Measurements from ENCODE around the gene FXYD2. TPM values are rescaled to one million over a fixed set of nuclear protein-coding genes. Genes with fewer than 3 reads are reported as not detected.

The FXYD2 gene
- total RNA-seq, 1 experiment from 2014 or later: not detected

DNA sequence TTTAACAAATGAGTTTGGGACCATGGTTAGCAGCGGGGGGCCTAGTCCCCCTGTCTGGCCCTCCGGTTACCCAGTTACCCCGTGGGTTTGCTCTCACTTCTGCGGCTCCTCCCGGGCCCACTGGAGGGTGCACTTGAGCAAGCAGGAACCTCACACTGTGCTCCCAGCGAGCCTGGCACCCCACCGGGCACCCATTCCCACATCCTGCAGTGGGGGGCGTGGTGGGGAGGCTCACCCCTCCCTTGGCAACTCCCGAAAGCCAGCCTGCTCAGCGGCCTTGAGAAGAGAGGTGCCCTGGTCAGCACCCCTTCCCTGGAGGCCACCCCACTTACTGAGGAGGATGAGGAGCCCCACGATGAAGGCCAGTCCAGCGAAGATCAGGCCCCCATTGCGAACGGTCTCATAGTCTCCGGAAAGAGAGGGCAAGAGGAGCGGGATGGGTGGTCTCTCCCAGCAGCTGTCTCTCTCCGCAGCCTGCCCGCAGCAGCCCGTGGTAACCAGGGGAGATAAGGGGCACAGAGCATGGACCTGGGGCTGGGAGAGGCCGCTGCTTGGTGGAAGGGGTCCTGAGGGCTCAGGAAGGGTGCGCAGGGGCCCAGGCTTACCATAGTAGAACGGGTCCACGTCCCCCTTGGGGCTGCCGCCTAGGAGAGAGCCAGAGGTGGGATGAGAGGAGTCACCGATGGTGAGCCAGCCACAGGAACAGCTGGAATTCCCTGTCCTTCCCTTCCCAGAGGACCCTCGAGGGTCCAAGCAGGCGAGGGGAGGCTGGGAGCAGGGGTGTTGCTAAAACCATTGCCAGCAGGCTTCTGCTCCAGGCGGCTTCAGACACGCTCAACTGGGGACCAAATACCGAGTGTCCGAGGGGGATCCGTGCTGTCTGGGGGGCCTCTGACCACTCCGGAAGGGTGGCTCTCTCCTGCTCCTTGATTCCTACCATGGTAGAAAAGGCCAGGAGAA lies 2.2 kb downstream of the FXYD2 start:
- peak in 1 of 2 experiments; percentile 31 for DNase-seq
- CTCF ChIA-PET: interaction anchor here (0.5 to 2.0 kb wide), 3 partner anchors 125 to 569 kb away, joined by 4 to 7 read pairs (median 7); no protein-coding TSS in a partner anchor
- intact Hi-C loops (cut with micrococcal nuclease; ENCODE audit: unreplicated experiment): loop anchor here (1.0 to 10.0 kb wide), 2 partner anchors 125 to 742 kb away; partner anchors contain the start of gene IFT46
- POLR2A ChIA-PET (ENCODE audit: unreplicated experiment): no interaction called here
- Histone ChIP-seq H3K4me2 (no peak overlapping the region), H3K79me2 (ENCODE audit: low read depth) (no peaks in the 10 kb centered on the region), H2AFZ (no peak overlapping the region), H4K20me1 (ENCODE audit: insufficient read depth) (no peaks in the 10 kb centered on the region), H3K4me1 (replicated peaks; ENCODE audit: insufficient read depth) (0 out of 2 replicates have a peak, but pooled peaks cover 6% of the 10 kb centered on the region), H3K9me3 (ENCODE audit: insufficient read depth, low read depth) (no peaks in the 10 kb centered on the region), H3K4me3 (no peak overlapping the region), H3K27ac (no peak overlapping the region), H3F3A (ENCODE audit: insufficient read depth, low read depth) (no peaks in the 10 kb centered on the region), H3K9me2 (ENCODE audit: insufficient read depth) (no peaks in the 10 kb centered on the region), H3K36me3 (ENCODE audit: low read depth) (no peaks in the 10 kb centered on the region), H3K27me3 (ENCODE audit: insufficient read depth, low read depth) (peaks cover 23% of the 10 kb centered on the region)
- TF ChIP-seq, protein P1, sequence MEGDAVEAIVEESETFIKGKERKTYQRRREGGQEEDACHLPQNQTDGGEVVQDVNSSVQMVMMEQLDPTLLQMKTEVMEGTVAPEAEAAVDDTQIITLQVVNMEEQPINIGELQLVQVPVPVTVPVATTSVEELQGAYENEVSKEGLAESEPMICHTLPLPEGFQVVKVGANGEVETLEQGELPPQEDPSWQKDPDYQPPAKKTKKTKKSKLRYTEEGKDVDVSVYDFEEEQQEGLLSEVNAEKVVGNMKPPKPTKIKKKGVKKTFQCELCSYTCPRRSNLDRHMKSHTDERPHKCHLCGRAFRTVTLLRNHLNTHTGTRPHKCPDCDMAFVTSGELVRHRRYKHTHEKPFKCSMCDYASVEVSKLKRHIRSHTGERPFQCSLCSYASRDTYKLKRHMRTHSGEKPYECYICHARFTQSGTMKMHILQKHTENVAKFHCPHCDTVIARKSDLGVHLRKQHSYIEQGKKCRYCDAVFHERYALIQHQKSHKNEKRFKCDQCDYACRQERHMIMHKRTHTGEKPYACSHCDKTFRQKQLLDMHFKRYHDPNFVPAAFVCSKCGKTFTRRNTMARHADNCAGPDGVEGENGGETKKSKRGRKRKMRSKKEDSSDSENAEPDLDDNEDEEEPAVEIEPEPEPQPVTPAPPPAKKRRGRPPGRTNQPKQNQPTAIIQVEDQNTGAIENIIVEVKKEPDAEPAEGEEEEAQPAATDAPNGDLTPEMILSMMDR (conservative IDR thresholded peaks at IDR 0.05): peak; percentile 75
- no peak for TF ChIP-seq EZH2 (IDR thresholded peaks at IDR 0.05; ENCODE audit: low read depth)
- no TSS peak for BruUV-seq (replicated peaks)

DNA sequence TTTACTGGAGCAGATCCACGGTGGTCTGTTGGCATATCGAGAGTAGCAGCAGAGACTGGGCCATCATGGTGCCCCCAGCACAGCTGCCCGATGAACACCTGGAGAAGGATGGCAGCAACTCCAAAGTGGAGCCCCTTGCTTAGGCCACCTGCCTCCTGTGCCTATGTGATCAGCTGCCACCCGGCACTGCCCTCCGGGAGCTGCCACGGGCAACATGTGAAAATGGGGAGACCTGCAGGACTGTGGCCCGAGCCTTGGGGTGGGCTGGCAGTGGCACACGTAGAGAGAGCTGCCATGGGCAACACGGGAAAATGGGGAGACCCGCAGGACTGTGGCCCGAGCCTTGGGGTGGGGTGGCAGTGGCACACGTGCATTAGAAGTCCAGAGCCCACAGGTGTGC lies 3.1 kb downstream of the FXYD2 start:
- no peaks in the 10 kb centered on the region for H3F3A ChIP-seq (ENCODE audit: insufficient read depth, low read depth)
- H4K20me1 ChIP-seq (ENCODE audit: insufficient read depth): no peaks in the 10 kb centered on the region
- POLR2A ChIA-PET (ENCODE audit: unreplicated experiment): no interaction called here
- H3K27ac ChIP-seq: no peak overlapping the region
- TF ChIP-seq, protein P1 (conservative IDR thresholded peaks at IDR 0.05): no peak
- no peak for TF ChIP-seq EZH2 (IDR thresholded peaks at IDR 0.05; ENCODE audit: low read depth)
- H3K27me3 ChIP-seq (ENCODE audit: insufficient read depth, low read depth): peaks cover 23% of the 10 kb centered on the region
- 0 out of 2 replicates have a peak, but pooled peaks cover 6% of the 10 kb centered on the region for H3K4me1 ChIP-seq (replicated peaks; ENCODE audit: insufficient read depth)
- H3K9me3 ChIP-seq (ENCODE audit: insufficient read depth, low read depth): no peaks in the 10 kb centered on the region
- no peaks in the 10 kb centered on the region for H3K9me2 ChIP-seq (ENCODE audit: insufficient read depth)
- no peak for DNase-seq
- H2AFZ ChIP-seq: no peak overlapping the region
- CTCF ChIA-PET: interaction anchor here (0.5 kb wide), 2 partner anchors 135 to 292 kb away, joined by 3 to 7 read pairs; no protein-coding TSS in a partner anchor
- H3K4me2 ChIP-seq: no peak overlapping the region
- no TSS peak for BruUV-seq (replicated peaks)
- no peaks in the 10 kb centered on the region for H3K36me3 ChIP-seq (ENCODE audit: low read depth)
- intact Hi-C loops (cut with micrococcal nuclease; ENCODE audit: unreplicated experiment): loop anchor here (10.0 kb wide), 1 partner anchor 743 kb away; the partner anchor contains the start of gene IFT46
- no peak overlapping the region for H3K4me3 ChIP-seq
- H3K79me2 ChIP-seq (ENCODE audit: low read depth): no peaks in the 10 kb centered on the region

DNA sequence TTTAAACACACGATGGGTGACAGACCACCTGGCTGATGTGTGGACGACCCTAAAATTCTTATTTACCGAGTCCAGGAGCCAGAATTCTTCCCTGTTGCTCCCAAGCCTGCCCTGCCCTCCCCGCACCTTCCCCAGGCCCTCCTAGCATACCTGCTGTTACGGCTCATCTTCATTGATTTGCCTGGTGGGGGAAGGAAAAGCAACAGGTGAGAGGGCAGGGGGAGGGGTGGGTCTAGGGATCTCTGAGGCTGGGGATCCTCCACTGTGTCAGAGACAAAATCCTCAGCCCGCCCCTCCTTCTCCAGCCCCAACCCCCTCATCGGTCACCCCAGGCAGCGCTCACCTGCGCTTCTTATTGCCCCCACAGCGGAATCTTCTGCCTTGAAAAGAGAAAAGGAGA lies 4.0 kb downstream of the FXYD2 start:
- Histone ChIP-seq H2AFZ (no peak overlapping the region), H3K36me3 (ENCODE audit: low read depth) (no peaks in the 10 kb centered on the region), H4K20me1 (ENCODE audit: insufficient read depth) (no peaks in the 10 kb centered on the region), H3K79me2 (ENCODE audit: low read depth) (no peaks in the 10 kb centered on the region), H3K9me2 (ENCODE audit: insufficient read depth) (no peaks in the 10 kb centered on the region), H3K9me3 (ENCODE audit: insufficient read depth, low read depth) (no peaks in the 10 kb centered on the region), H3K27me3 (ENCODE audit: insufficient read depth, low read depth) (peaks cover 16% of the 10 kb centered on the region), H3F3A (ENCODE audit: insufficient read depth, low read depth) (no peaks in the 10 kb centered on the region), H3K4me2 (no peak overlapping the region), H3K4me1 (replicated peaks; ENCODE audit: insufficient read depth) (0 out of 2 replicates have a peak, but pooled peaks cover 6% of the 10 kb centered on the region), H3K27ac (no peak overlapping the region), H3K4me3 (no peak overlapping the region)
- CTCF ChIA-PET: interaction anchor here (0.6 to 2.2 kb wide), 2 partner anchors 126 to 394 kb away, joined by 3 to 13 read pairs; no protein-coding TSS in a partner anchor
- POLR2A ChIA-PET (ENCODE audit: unreplicated experiment): no interaction called here
- no peak for DNase-seq
- intact Hi-C loops (cut with micrococcal nuclease; ENCODE audit: unreplicated experiment): loop anchor here (10.0 kb wide), 1 partner anchor 744 kb away; the partner anchor contains the start of gene IFT46
- TF ChIP-seq EZH2 (IDR thresholded peaks at IDR 0.05; ENCODE audit: low read depth): no peak
- TF ChIP-seq, protein P1 (conservative IDR thresholded peaks at IDR 0.05): no peak
- BruUV-seq (replicated peaks): no TSS peak

Measured in PC-9 (cell line).